GM12878 (cell line): ENCODE results near the gene KHK. TPM values are rescaled to one million over a fixed set of nuclear protein-coding genes. Genes with fewer than 3 reads are reported as not detected.

ENCODE experiments used
- ATAC-seq: fragments of 200-7000 bp; cut with Tn5 transposase; 3 replicates; pipeline ENCODE4 v1.9.1; 2020; ENCODE audit warnings: mild to moderate bottlenecking, moderate library complexity
- BruUV-seq: library from RNA; stranded (reverse); fragments of 400-500 nt; replicated peaks from 2 replicates; lab custom pipeline; 2021; lab: Mats Ljungman, UMichigan
- CTCF ChIA-PET: fragments of 300-600 bp; sonication (Branson Sonifier 250); formaldehyde crosslinking; extraction: SDS; loops from one replicate; lab custom pipeline; 2021; ENCODE audit warnings: inconsistent platforms; lab: Yijun Ruan, JAX
- POLR2A ChIA-PET: fragments of 350-600 bp; formaldehyde crosslinking; extraction: SDS; loops from one replicate; lab custom pipeline; 2021; ENCODE audit warnings: inconsistent platforms; lab: Charles Lee
- RAD21 ChIA-PET: fragments of 300-600 bp; sonication (Branson Sonifier 250); formaldehyde crosslinking; loops from one replicate; lab custom pipeline; 2023; ENCODE audit warnings: antibody characterized with exemption; ENCODE audit not compliant: unreplicated experiment; lab: Charles Lee
- SMC1A ChIA-PET: fragments of 300-600 bp; sonication (Branson Sonifier 250); formaldehyde crosslinking; loops from one replicate; lab custom pipeline; 2023; ENCODE audit not compliant: unreplicated experiment, uncharacterized antibody; lab: Charles Lee
- DNase-seq: peaks from one replicate; pipeline ENCODE4 v3.0.0-alpha.2; 2011; ENCODE audit warnings: low read depth, low spot score
- FAIRE-seq: peaks from 3 replicates; lab custom pipeline; 2011; peaks lifted over from hg19 to GRCh38; lab: Jason Lieb, UNC
- H2AFZ ChIP-seq: 2 replicates; pipeline ENCODE4 v1.6.0; 2011; ENCODE audit warnings: low read depth, low read length, control low read depth; ENCODE audit not compliant: control insufficient read depth
- H3K27ac ChIP-seq: 2 replicates; pipeline ENCODE4 v1.5.1; 2011; ENCODE audit warnings: control low read depth; ENCODE audit not compliant: control insufficient read depth, insufficient read depth
- H3K27me3 ChIP-seq, 2 experiments: replicated peaks in 1 of 2; 2 replicates each; pipeline versions ENCODE4 v1.6.0 to v1.6.1; 2011; ENCODE audit warnings: low read length in 1 of 2; ENCODE audit not compliant: control insufficient read depth in 2 of 2, insufficient read depth in 2 of 2
- H3K36me3 ChIP-seq, 2 experiments: 2 replicates each; pipeline ENCODE4 v1.5.1; 2011; ENCODE audit warnings: low read length in 1 of 2; ENCODE audit not compliant: control insufficient read depth in 2 of 2, insufficient read depth in 2 of 2
- H3K4me1 ChIP-seq: 2 replicates; pipeline ENCODE4 v1.6.1; 2011; ENCODE audit warnings: mild to moderate bottlenecking, low read length, moderate library complexity, mixed read lengths; ENCODE audit not compliant: control insufficient read depth, insufficient read depth
- H3K4me2 ChIP-seq: 2 replicates; pipeline ENCODE4 v1.6.0; 2011; ENCODE audit warnings: control low read depth; ENCODE audit not compliant: control insufficient read depth, insufficient read depth
- H3K4me3 ChIP-seq: fragments of 200-600 bp; sonication (generic); 2 replicates; pipeline ENCODE4 v1.5.1; 2016
- H3K79me2 ChIP-seq: 2 replicates; pipeline ENCODE4 v1.6.0; 2011; ENCODE audit warnings: low read length; ENCODE audit not compliant: control insufficient read depth, insufficient read depth
- H3K9ac ChIP-seq: 2 replicates; pipeline ENCODE4 v1.8.0; 2011; ENCODE audit warnings: low read length, control low read depth, mixed read lengths; ENCODE audit not compliant: control insufficient read depth, insufficient read depth
- H3K9me3 ChIP-seq: replicated peaks from 3 replicates; pipeline ENCODE4 v1.5.1; 2011; ENCODE audit warnings: mild to moderate bottlenecking, low read length; ENCODE audit not compliant: control insufficient read depth, insufficient read depth
- H4K20me1 ChIP-seq: 2 replicates; pipeline ENCODE4 v1.6.0; 2011; ENCODE audit not compliant: control insufficient read depth, insufficient read depth
- CHD2 ChIP-seq: IDR thresholded peaks from 2 replicates; pipeline ENCODE4 v1.6.1; 2011; ENCODE audit warnings: low read depth, low read length, improper control_type of control experiment, borderline replicate concordance
- E2F8 ChIP-seq: fragments of 450-650 bp; IDR thresholded peaks from 2 replicates; pipeline ENCODE4 v1.6.1; 2018; ENCODE audit warnings: mild to moderate bottlenecking, low read depth, moderate library complexity; ENCODE audit not compliant: partially characterized antibody
- MAX ChIP-seq: IDR thresholded peaks from 2 replicates; pipeline ENCODE4 v1.6.1; 2012; ENCODE audit warnings: low read depth, low read length, improper control_type of control experiment
- MEF2B ChIP-seq: fragments of 450-650 bp; IDR thresholded peaks from 2 replicates; pipeline ENCODE4 v1.6.1; 2018; ENCODE audit warnings: mild to moderate bottlenecking, moderate library complexity; ENCODE audit not compliant: partially characterized antibody, poor library complexity, severe bottlenecking
- POLR2AphosphoS2 ChIP-seq: IDR thresholded peaks from 2 replicates; pipeline ENCODE4 v1.6.1; 2011; ENCODE audit warnings: low read depth, mild to moderate bottlenecking, low read length, improper control_type of control experiment, moderate library complexity
- RB1 ChIP-seq: fragments of 450-650 bp; formaldehyde crosslinking; IDR thresholded peaks from 2 replicates; pipeline ENCODE4 v1.6.1; 2017; ENCODE audit warnings: mild to moderate bottlenecking, borderline replicate concordance
- SMARCA5 ChIP-seq: fragments of 450-650 bp; IDR thresholded peaks from 2 replicates; pipeline ENCODE4 v1.6.1; 2017; ENCODE audit warnings: mild to moderate bottlenecking
- TARDBP ChIP-seq: IDR thresholded peaks from 2 replicates; pipeline ENCODE4 v1.6.1; 2016; ENCODE audit warnings: borderline replicate concordance
- TCF3 ChIP-seq: IDR thresholded peaks from 2 replicates; pipeline ENCODE4 v1.6.1; 2012; ENCODE audit warnings: low read depth, mild to moderate bottlenecking, low read length, borderline replicate concordance; ENCODE audit not compliant: insufficient read depth
- ZBTB11 ChIP-seq: fragments of 450-650 bp; formaldehyde crosslinking; IDR thresholded peaks from 2 replicates; pipeline ENCODE4 v1.5.0; 2022; ENCODE audit warnings: mild to moderate bottlenecking, missing genetic modification characterization
- WGBS: methylation state at CpG from one replicate; pipeline ENCODE4 v1.1.6; 2016; ENCODE audit warnings: low lambda C conversion rate; ENCODE audit not compliant: insufficient replicate concordance, insufficient coverage; ENCODE audit errors: missing lambda C conversion rate; 5-methylcytosine and 5-hydroxymethylcytosine counted together
- in situ Hi-C: fragments of 300-500 bp; cut with MboI; formaldehyde crosslinking; loops from 9 replicates; pipeline ENCODE4 v1.14.3; 2018; ENCODE audit warnings: mixed read lengths
- intact Hi-C: fragments of 100-400 bp; cut with micrococcal nuclease; formaldehyde crosslinking; loops from one replicate; pipeline ENCODE4 v1.14.2; 2022; ENCODE audit not compliant: unreplicated experiment
- polyA plus RNA-seq, 11 experiments: library from polyadenylated mRNA; depleted of rRNA in 4 of 11; unstranded in 6 of 11; stranded (reverse) in 5 of 11; fragments of >200 nt; fragmentation: Nextera tagmentation in 4 of 11; fragmentation: Illumina TruSeq in 1 of 11; extraction: Ambion mirVana in 4 of 11; extraction: Trizol in 1 of 11; gene quantifications; 1 replicate in 1 of 11; 2 replicates in 10 of 11; pipeline versions ENCODE4 v1.2.1 to v1.2.3, GENCODE V29; 2011 to 2016; ENCODE audit warnings: inconsistent platforms in 2 of 11, missing spikeins in 2 of 11, low read depth in 1 of 11
- total RNA-seq, 4 experiments: library from RNA; depleted of rRNA in 3 of 4; stranded (reverse); fragments of >200 nt in 3 of 4; fragmentation: Illumina TruSeq in 1 of 4; extraction: Trizol in 1 of 4; gene quantifications; 2 replicates each; pipeline versions ENCODE4 v1.2.1 to v1.2.3, GENCODE V29; 2013 to 2021
- TF ChIP-seq, protein P1 (sequence below): fragments of 450-650 bp; IDR thresholded peaks from 2 replicates; pipeline ENCODE4 v1.6.1; 2018; ENCODE audit warnings: borderline replicate concordance, mild to moderate bottlenecking; ENCODE audit not compliant: partially characterized antibody
- TF ChIP-seq, protein P2 (sequence below): IDR thresholded peaks from 2 replicates; pipeline ENCODE4 v1.6.1; 2012; ENCODE audit warnings: low read depth, low read length, improper control_type of control experiment

KHK gene
- total and polyA plus RNA-seq, 10 of the 15 experiments (the other 5 are each of a cell fraction or from before 2014, with no cell fraction given) = 0.31 to 11.8 (median 3.9) TPM

DNA sequence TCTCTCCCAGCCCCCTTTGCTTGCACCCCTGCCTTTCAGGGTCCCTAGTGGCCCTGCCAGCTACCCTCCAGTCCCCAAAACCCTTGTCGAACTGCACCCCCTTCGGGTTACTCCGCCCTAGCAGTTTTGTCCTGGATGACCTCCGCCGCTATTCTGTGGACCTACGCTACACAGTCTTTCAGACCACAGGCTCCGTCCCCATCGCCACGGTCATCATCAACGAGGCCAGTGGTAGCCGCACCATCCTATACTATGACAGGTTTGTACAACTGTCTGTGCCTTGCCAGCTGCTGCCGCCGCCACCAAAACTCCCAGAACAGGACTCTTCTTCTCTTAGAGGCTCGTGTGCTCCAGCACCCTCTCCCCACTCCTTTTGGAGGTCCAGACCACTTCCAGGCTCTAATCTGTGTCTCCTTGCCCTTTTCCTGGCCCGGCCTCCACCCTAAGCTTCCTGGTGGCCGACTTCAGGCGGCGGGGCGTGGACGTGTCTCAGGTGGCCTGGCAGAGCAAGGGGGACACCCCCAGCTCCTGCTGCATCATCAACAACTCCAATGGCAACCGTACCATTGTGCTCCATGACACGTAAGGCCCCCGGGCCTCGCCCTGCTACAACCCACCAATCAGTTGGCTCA is 7.9 kb downstream of the KHK start:
- Histone ChIP-seq H3K9me3 (no peaks in the 10 kb centered on the region), H3K79me2 (no peaks in the 10 kb centered on the region), H4K20me1 (no peaks in the 10 kb centered on the region), H3K36me3 (no peaks in the 10 kb centered on the region; a peak in 1 of 4 replicates), H3K4me1 (no peaks in the 10 kb centered on the region; the same call in 1 of the 2 replicates), H2AFZ (no peak overlapping the region), H3K4me2 (no peak overlapping the region), H3K4me3 (no peak overlapping the region), H3K9ac (no peak overlapping the region), H3K27me3 (no peaks in the 10 kb centered on the region), H3K27ac (no peak overlapping the region)
- FAIRE-seq (no peak), ATAC-seq (no peak), DNase-seq (no peak)
- RAD21 ChIA-PET = interaction anchor here (3.3 kb wide), 1 partner anchor 133 kb away, joined by 9 read pairs; no protein-coding TSS in a partner anchor
- no TSS peak for BruUV-seq
- SMC1A ChIA-PET = interaction anchor here (0.6 to 1.8 kb wide), 4 partner anchors 124 to 185 kb away, joined by 3 to 7 read pairs (median 5); no protein-coding TSS in a partner anchor
- in situ Hi-C loops = no loop called here
- POLR2A ChIA-PET = interaction anchor here (0.5 to 0.6 kb wide), 2 partner anchors 32 to 224 kb away, joined by 3 read pairs; no protein-coding TSS in a partner anchor
- CTCF ChIA-PET = interaction anchor here (0.8 to 9.3 kb wide), 6 partner anchors 7 to 208 kb away, joined by 3 to 60 read pairs (median 4); no protein-coding TSS in a partner anchor
- 75% methylated on average over 23 of the region's 24 CpGs for WGBS
- intact Hi-C loops = no loop called here
- TF ChIP-seq TARDBP (no peak), SMARCA5 (no peak), POLR2AphosphoS2 (no peak), TCF3 (no peak), RB1 (no peak), ZBTB11 (CRISPR knock-in tag) (no peak), MEF2B (no peak), MAX (no peak), E2F8 (no peak), CHD2 (no peak)
- TF ChIP-seq, protein P1, sequence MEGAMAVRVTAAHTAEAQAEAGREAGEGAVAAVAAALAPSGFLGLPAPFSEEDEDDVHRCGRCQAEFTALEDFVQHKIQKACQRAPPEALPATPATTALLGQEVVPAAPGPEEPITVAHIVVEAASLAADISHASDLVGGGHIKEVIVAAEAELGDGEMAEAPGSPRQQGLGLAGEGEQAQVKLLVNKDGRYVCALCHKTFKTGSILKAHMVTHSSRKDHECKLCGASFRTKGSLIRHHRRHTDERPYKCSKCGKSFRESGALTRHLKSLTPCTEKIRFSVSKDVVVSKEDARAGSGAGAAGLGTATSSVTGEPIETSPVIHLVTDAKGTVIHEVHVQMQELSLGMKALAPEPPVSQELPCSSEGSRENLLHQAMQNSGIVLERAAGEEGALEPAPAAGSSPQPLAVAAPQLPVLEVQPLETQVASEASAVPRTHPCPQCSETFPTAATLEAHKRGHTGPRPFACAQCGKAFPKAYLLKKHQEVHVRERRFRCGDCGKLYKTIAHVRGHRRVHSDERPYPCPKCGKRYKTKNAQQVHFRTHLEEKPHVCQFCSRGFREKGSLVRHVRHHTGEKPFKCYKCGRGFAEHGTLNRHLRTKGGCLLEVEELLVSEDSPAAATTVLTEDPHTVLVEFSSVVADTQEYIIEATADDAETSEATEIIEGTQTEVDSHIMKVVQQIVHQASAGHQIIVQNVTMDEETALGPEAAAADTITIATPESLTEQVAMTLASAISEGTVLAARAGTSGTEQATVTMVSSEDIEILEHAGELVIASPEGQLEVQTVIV = no peak
- TF ChIP-seq, protein P2, sequence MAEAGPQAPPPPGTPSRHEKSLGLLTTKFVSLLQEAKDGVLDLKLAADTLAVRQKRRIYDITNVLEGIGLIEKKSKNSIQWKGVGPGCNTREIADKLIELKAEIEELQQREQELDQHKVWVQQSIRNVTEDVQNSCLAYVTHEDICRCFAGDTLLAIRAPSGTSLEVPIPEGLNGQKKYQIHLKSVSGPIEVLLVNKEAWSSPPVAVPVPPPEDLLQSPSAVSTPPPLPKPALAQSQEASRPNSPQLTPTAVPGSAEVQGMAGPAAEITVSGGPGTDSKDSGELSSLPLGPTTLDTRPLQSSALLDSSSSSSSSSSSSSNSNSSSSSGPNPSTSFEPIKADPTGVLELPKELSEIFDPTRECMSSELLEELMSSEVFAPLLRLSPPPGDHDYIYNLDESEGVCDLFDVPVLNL = no peak
